ENCODE results near the gene SAE1.
"Not testable (repeated sequence)": the region's sequence is repeated elsewhere in the genome, so short reads cannot be mapped to it uniquely, and the experiment has no call there.

The SAE1 gene

DNA sequence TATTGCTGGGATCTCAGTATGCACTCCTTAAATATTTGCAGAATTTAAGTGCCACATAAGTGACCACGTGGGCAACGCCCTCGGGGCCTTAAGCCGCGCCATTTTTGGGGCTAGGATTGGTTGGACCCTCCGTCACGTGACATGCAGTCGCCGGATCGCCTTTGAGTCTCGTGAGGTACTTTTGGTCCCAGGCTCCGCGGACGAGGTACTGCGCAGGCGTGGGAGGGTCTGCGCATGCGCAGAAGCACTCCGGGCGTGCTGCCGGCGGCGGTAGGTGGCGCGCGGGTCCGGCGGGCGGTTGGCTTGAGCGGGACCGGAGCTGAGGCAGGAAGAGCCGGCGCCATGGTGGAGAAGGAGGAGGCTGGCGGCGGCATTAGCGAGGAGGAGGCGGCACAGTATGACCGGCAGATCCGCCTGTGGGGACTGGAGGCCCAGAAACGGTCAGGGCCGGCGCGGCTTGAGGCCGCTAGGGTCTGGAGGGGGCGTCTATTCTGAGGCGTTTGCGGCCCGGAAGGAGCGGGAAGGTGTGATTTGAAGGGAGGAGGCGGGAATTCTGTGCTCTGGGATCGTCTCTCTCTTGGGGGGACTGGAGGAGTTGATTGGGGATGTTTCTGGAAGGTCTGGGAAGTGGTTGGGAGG lies at the start of gene SAE1:
Gene SAE1 (plus strand): TSS at position 247 of the 639 bp plus-strand sequence. CDS start 96 bp downstream, at position 343.
- DNase-seq (ENCODE audit: low spot score): peak; percentile 100

DNA sequence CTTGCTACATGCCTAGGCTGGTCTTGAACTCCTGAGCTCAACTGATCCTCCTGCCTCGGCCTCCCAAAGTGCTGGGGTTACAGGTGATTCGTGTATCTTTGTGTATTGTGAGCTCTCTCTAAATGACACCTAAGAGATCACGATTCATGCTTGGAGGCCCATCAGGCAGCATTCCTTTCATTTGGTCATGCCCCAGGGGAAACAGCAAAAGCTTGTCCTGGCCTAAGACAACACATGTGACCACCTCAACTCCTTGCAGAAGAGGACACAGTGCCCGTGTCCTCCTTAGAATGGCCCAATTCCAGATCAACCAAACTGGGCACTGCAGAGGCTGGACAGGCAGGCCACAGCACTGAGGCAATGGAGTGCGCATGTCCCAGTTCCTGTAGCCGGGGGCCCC lies 49.5 kb upstream of the SAE1 start:
- no peak for DNase-seq (ENCODE audit: low spot score)

DNA sequence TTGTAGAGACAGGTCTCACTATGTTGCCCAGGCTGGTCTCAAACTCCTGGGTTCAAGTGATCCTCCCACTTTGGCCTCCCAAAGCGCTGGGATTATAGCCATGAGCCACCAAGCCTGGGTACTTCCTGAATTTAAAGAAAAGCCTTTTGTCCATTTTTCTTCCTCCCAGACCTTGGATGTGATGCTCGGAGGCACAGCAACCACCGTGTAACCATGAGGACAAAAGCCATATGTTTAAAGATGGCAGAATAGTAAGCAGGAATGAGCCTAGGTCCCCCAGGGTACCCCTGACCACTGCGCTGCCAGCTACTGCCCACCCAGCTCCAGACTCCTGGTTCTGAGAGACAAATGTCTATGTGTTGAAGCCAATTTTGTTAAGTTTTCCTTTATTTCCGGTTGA lies 48.1 kb upstream of the SAE1 start:
- no peak for DNase-seq (ENCODE audit: low spot score)

DNA sequence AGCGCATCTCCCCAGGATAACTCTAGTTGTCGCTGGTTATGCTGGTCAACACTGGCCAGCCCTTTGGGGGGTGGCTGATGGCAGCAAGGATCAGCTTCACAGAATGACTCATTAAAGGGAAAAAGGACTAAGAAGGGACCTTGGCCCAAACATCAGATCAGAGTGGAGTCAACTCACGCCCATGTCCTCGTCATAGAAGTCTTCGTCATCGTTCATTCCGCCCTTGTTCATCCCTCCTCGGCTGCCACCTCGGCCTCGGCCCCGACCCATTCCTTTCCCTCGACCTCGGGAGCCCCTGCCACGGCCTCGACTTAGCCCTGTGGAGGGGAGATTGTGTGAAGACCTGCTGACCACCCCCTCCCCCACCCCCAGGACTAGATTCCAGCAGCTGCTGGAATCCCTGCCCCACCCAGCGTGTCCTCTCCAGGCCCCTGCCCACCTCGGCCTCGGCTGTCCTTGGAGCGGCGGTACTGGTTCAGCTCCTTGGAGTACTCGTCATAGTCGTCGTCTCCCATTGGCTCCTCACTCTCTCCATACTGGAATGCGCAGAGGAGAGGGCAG lies 45.7 kb upstream of the SAE1 start:
- DNase-seq (ENCODE audit: low spot score): no peak

DNA sequence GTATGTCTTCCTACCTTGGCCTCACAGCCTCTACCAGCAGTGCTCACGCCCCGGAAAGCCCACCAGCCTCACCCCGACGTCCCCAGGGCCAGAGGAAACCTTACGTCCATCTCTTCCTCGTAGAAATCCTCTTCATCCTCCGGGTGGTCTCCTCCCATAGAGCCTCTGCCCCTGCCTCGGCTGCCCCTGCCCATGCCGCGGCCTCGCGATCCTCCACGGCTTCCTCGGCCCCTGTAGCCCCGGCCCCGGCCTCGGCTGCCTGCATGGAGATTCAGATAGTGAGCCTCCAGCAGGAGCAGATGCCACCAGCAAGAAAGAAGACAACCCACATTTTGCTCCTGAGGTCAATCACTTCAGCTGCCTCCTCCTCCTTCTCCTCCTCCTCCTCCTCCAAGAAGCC lies 44.4 kb upstream of the SAE1 start:
- no peak for DNase-seq (ENCODE audit: low spot score)

DNA sequence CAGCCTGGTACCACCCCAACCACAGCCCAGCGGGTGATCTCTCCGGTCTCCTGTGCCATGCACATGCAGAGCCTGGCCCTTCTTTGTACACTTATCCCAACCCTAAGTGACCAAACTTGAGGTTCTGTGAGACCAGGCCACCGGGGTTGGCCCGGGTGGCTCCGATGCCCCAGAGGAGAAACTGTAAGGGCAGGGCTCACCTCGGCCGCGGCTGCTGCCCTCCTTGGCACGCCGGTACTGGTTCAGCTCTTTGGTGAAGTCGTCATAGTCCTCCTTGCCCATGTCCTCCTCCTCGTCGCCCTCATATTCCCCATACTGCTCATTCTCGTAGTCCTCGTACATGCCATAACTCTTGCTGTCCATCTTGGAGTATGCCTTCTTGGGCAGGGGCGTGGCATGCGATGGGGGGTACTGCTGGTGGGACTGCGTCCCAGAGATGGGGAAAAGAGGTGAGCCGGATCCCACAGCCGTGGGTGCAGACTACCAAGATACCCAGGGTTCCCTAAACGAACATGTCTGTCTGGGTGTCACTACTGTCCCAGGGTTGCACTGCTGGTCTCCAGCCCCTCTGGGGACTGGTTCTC lies 40.8 kb upstream of the SAE1 start:
- no peak for DNase-seq (ENCODE audit: low spot score)

DNA sequence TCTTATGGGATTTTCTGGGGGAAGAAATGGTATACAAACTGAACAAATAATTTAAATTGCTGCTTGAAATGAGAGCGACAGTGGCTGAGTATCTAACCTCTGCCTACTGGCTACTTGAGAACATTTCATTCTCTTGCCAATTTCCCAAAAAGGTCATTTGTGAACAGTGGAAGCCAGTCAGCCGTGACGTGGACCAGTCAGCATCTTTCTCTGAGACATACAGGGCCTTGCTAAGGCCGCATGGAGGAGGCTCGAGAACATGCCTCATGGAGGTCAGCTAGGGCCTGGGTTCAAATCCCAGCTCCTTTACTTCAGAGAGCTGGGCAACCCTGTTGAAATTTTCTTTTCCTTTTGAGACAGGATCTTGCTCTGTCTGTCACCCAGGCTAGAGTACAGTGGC lies 37.4 kb upstream of the SAE1 start:
- DNase-seq (ENCODE audit: low spot score): no peak

DNA sequence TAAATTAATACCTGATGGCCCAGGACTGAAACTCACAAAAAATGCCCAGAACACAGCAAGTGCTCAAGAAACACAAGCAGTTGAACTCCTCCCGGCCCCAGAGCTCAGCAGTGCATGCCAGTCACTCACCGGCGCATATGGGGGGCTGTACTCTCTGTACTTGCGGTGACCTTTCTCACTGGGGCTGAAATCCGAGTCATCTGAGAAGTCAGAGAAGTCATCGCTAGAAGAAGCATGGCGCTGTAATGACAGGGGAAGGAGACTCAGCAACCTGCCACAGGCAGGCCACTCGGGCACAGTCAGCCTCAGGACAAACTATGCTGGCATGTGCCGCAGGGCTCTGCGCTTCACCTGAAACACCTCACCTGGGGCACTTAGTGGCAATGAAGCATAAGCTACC lies 36.8 kb upstream of the SAE1 start:
- DNase-seq (ENCODE audit: low spot score): no peak

DNA sequence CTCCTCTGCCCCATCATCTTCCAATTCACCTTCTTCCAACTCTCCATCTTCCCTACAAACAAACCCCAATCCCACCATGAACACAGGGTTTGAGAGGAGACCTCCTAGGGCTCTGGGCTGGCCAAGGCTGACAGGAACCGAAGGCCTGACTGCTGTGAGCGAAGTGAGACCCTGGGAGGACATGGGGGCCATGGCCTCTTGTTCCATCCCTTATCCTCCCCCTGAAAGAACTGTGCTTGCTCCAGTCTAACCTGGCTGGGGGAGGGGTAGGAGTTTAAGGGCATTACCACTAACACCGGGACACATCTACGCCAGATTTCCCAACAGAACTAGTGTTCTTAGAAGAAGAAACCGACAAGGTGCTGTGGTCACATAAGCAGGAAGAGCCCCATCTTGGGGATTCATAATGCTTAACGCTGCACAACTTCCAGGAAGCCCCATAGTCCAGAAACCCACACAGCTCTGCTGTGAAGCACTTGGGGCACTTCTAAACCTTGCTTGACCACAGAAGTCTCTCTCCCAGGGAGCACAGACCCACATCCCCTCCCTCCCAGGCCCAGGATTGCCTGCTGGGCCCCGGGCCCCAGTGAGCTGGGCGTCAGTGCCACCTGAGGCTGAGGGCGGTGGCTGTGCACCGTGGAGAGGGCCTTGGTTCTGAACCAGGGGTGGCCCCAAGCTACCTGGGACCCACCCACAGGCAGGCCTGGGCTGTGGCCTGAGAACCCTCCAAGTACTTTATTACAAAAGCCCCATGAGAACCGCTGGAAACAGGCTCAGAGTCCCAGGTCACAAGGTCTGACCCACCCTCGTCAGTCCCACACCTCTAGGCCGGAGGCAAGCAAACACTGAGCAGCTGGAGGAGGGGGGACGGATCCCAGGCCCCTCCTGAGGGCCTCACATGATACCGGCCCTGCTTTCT lies 35.8 kb upstream of the SAE1 start:
- DNase-seq (ENCODE audit: low spot score): no peak

DNA sequence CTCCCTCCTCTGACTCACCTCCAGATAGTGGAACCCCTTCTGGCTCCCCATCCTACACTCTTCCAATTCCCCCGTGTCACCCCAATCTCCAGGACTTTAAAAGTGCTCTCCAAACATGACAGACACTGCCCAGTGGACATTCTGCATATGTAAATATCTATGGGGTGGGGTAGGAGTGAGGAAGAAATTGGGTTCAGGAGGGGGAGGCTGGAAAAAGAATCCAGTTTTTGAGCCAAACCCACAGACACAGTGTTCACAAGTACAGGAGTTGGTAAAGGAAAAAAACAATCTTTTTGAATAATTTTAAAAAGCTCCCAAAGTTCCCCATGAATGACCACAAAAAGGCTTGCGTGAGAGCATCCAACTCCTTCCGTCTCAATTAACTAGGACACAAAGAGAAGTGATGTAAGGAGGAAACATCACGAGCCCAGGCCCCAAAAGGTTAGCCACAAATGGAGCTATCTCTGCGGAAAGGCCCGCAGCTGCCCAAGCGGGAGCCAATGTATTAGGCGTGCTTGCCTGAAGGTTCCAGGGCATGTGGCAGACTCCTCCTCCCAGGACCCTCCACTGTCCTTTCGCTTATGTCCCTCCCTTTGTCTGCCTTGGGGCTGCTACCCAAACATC lies 35.0 kb upstream of the SAE1 start:
- no peak for DNase-seq (ENCODE audit: low spot score)

DNA sequence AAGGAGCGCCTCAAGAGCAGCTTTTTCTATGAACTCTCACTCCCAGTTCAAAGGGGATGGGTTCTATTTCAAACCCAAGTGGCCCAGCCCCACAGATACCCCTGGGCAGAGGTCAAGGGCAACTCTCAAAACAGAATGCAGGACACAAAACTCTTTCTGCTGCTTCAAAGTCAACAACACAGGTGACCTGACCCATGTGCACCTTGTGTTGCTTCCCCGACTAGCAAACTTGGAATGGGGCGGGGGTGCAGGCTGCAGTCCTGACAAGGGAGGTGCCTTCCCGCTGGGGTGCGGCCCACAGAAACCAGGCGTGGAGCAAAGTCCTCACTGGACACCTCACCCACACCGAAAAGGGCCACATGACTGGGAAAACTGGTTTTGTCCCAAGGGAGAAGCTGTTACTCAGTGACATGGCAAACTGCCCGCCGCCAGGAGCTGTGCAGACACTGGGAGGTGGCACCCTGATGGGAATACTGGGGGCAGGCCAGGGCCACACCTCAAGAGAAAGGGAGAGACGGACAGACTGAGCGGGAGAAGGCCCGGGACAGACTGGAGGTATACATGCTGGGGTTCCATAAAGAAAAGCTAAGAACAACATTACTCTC lies 34.4 kb upstream of the SAE1 start:
- DNase-seq (ENCODE audit: low spot score): no peak

DNA sequence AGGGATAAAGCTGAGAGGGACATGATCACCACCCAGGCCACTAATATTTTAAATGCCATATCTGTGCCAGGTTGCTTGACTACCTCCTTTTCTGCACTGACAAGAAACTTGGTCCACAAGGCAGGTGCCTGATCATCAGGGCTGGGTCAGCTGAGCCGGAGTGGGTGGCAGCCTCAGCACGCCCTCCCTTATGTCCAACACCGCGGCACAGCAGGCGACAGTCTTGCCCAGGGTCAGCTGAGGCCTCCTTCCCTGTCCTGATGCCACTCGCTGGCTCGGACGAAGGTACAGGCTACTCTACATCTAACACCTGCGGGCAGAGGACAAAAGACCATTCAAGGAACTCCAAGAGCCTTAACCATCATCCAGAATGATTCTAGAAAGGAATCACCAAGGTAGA lies 33.9 kb upstream of the SAE1 start:
- no peak for DNase-seq (ENCODE audit: low spot score)

DNA sequence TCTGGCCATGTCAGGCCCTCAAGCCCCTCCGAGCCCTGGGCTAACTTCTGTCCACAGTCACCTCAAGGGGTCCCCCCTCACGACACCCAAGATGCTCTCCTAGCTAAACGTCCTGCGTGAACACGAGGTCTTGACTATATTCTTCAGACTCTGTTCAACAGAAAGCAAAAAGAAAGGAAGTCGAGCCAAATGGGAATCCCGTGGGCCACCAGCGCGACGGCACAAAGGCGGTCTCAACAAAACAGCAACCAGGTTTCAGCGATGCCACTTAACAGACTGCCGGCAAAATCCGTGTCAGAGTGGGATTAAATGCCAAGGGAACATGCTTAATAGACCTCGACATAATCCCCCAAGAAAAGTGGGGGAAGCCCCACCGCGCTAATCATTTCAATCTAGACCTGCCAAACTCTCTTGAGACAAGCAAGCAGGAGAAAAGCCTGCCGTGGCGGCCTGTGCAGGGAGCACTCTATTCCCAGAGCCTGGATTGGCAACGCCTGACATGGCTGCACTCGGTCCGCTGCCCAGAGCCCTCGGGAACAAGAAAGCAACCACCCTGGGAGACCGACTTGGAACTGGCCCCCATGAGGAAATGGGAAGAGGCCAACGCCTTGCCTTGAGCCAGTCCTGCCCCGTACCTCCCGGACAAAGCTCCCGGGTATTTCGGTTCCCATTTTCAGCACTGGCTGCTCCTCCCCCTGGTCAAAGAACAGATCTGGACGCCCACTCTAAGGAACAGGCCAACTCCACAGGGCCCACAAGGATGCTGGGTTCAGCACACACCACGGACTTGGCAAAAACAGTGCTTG lies 33.0 kb upstream of the SAE1 start:
- DNase-seq (ENCODE audit: low spot score): no peak

DNA sequence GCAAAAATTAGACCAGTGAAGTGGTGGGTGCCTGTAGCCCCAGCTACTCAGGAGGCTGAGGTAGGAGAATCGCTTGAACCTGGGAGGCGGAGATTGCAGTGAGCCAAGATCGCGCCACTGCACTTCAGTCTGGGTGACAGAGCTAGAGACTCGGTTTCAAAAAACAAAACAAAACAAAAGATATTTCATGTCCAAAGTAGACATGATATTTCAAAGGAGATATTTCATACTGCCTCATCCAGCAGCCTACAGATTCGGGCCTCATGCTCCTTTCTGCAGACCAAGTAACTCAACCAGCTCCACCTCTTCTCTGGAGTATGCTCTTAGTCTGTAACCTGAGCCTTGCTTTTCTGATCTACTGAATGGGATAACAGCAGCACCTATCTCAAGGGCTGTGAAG lies 32.0 kb upstream of the SAE1 start:
- no peak for DNase-seq (ENCODE audit: low spot score)

DNA sequence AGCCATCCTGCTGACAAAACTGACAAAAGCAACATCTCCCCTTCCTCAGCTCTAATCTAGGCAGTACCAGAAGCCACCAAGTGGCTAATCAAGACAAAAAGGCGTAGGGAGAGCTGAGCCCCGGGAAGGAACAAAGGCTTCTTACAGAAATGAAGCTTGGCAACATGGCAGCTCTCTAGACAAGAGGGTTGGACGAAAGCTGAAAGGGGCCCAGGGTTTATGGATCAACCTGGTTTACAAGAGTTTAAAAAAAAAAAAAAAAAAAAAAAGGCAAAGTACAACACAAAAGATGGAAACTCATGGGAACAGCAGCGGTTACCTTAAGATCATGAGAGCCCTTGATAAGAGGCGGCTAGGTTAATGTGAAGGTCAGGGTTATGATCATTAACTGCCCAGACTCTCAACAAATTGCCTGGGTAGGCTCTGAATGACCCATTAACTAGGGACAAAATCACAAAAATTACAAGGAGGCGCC lies 31.0 kb upstream of the SAE1 start:
- no peak for DNase-seq (ENCODE audit: low spot score)

DNA sequence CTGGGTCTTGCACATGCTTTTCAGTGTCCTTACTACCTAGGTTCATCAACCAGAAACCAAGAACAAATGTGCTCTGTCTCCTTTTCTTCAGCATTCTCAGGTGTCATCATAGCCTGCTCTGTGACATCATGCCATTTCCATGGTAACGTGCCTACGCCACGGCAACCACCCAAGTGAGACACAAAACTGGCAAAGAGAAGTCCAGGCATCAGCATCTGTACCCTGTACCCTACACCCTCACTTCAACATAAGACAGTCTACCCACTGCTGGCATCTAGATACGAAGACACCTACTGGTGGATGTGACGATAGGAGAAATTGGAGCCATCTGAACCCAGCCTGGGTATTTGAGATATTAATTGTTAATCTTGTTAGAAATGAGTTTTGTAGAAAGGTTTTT lies 30.3 kb upstream of the SAE1 start:
- no peak for DNase-seq (ENCODE audit: low spot score)

DNA sequence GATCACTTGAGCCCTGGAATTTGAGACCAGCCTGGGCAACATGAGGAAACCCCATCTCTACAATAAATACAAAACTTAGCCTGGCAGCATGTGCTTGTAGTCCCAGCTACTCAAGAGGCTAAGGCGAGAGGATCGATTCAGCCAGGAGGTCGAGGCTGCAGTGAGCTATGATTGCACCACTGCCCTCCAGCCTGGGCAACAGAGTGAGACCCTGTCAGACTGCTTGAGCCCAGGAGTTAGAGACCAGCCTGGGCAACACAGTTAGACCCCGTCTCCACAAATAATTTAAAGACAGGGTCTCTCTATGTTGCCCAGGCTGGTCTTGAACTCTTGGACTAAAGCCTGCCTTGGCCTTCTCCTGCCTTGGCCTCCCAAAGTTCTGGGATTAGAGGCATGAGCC lies 29.5 kb upstream of the SAE1 start:
- not testable (repeated sequence) for DNase-seq (ENCODE audit: low spot score)

DNA sequence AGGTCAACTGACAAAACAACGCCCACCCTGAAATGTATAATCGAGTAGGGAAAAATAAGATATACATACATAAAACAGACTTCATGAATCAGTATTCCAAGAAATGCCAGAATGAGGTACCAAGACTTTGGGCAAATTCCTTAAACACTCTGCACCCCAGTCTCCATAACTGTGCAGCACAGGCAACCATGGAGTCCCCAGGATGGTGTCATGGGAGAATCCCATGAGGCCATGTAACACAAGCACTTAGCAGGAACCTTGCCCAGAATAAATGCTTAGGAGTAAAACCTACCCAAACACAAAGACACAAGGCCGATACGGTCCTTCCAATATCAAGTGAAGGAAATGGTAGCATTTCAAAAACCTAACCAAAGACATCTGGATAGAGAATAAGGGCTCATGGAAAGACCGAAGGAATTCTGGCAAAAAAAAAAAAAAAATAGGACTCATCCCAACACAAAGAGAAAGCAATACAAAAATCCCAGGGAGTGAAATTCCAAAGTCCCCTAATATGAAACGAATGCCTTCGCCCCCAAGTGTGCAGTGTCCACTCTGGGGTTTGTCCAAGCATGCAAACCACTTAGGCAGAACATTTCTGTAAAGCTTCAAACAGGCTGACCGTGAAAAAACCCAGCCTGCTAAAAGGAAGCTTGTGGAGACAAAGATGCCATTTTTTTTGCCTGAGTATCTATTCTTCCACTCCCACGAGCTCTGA lies 28.1 kb upstream of the SAE1 start:
- DNase-seq (ENCODE audit: low spot score): no peak

DNA sequence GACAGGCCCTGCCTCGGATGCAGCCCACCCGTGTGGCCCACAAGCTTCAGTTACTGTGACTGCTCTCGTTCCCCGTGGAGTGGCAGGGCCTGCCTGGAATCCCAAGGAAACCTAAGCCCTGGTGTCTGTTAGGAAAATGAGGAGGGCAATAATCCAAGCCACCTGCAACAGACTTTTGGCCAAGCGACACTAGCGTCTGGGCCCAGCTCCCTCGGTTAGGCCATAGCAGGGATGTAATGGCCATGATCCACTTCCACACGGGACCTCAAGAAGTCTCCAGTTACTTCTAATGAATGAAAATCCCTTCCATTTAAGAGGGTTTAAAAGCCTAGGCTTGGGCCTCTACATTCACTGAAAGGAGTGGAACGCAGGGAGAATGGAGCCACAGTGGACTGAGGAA lies 26.0 kb upstream of the SAE1 start:
- no peak for DNase-seq (ENCODE audit: low spot score)

DNA sequence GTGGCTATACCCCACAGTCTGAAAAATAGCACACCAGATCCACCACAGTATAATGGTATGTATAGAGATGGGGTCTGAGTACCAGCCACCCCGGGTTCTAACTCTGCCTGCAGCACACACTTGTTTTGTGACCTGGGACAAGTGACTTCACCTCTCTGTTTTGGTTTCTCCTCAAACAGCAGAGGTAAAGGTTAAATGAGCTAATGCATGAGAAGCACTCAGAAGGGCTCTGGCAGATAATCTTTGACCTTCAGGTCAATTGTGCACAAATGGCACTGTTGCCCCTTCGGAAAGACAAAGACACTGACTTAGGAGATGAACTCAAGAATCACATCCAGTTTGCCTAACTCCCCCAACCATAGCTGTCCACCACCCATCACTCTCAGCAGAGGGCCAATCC lies 24.8 kb upstream of the SAE1 start:
- DNase-seq (ENCODE audit: low spot score): no peak
